ENCODE results near the gene RUBCN.
"Not testable (repeated sequence)": the region's sequence is repeated elsewhere in the genome, so short reads cannot be mapped to it uniquely, and the experiment has no call there.

Gene RUBCN

DNA sequence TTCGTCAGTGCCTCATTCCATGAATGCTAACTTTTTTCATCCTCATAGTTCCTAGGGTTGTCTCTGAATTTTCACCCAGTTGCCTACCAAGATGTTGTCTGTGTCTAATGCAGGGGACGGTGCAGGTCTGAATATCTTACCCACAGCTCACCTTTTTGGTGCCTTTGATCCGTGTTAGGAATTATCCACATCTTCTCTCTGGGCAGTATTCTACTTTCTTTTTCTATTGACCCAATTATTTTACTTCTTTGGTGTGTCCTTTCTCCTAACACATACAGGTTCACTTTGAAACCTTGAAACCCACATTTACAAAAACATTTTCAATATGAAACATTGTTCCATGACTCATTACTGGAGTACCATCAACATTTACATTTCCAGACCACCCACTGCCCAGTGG lies 80.6 kb downstream of the RUBCN start:
- not testable (repeated sequence) for DNase-seq

DNA sequence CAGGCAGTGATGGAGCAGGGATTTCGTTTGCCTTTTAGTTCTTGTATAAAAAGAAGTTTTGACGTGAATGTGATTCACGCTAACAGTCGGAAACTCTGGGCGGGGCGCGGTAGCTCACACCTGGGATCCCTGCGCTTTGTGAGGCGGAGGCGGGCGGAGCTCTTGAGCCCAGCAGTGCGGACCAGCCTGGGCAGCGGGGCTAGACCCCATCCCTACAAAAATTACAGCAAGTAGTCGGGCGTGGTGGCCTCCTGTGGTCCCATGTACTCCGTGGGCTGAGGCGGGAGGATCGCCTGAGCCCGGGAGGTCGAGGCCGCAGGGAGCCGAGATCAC lies 81.7 kb downstream of the RUBCN start:
- not testable (repeated sequence) for DNase-seq

DNA sequence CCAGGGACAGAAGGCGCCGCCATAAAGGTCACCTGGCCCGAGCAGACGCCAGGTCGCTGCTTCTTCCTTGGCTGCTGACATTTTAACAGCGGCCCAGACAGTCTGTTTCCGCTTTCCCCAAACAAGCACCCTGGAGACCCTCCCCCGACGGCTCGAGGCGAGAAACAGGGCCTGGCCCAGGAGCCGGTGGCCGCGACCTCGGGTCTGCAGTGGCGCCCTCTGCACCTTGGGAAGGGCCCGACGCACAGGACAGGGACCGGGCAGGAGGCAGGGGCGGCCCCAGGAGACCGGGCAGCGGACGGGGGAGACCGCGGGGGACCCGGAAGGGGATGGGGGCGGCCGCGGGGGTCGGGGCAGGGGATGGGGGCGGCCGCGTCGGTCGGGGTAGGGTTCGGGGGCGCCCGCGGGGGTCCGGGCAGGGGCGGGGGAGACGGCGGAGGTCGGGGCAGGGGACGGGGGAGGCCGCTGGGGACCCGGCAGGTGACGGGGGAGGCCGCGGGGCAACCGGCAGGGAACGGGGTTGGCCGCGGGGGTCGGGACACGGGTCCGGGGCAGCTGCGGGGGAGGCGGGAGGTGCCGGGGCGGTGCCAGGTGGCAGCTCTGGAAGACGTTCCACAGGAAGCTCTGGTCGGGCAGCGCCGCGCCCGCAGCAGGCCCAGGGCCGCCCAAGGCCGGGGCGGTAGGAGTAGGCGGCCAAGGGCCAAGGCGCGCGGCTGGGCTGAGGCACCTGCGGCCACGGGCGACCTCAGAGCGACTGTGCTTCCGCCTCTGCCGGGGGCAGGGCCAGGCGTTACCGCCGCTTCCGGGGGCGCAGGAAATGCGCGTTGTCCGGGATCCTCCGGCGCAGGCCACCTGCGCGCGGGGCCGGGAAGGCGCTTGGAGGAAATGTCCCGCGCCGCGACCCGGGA lies 82.4 kb downstream of the RUBCN start:
- not testable (repeated sequence) for DNase-seq

DNA sequence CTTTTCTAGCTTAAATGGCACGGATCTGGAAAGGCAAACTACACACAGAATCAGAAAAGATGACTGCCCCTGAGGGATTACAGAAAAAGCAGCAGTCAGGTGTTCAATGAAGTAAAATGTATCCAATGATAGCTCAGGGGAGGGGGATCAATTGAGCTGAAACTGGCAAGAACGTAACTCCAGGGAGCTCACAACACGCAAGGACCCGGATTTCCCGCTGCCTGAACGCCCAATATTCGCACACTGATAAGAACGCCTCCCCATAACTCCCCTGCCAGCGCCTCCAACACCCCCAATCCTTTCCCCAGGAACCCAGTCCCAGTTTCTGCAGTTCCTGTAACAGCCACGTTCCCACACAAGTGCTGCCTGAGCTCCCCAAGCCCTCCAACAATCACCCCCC lies 83.8 kb downstream of the RUBCN start:
- not testable (repeated sequence) for DNase-seq

DNA sequence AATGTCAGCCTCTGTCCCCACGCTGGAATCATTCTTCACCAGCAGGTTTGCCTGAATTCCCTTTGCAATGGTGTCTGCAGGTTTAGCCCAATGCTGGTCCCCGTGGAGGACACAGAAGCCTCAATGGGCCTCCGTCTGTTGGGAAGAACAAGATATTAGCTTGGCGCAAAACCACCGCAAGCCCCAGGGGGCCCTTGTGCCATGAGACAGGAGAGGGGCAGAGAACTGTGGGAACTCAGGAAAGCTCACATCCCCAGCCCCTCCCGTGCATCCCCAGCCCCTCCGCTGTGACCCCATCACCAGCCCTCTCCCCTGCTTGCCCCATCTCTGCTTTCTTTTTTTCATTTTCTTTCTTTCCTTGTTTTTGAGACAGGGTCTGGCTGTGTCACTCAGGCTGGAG lies 89.1 kb downstream of the RUBCN start:
- not testable (repeated sequence) for DNase-seq

DNA sequence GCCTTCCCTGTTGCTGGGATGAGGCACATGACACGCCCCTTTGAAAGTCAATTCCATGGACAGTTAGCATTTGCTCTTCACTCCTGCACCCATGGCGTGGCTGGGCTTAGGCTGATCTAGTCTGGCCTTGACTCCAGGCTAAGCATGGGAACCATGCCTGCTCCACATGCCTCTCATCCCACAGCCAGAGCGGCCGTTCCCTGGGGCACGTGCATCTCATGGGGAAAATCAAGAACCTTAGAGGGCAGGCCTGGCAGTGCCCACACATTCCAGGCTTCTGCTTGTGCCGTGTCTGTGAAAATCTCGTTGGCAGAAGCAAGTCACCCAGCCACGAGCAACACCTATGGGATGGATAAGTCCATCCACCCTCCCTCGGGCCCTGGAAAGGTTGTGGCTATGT lies 89.5 kb downstream of the RUBCN start:
- DNase-seq: not testable (repeated sequence)

DNA sequence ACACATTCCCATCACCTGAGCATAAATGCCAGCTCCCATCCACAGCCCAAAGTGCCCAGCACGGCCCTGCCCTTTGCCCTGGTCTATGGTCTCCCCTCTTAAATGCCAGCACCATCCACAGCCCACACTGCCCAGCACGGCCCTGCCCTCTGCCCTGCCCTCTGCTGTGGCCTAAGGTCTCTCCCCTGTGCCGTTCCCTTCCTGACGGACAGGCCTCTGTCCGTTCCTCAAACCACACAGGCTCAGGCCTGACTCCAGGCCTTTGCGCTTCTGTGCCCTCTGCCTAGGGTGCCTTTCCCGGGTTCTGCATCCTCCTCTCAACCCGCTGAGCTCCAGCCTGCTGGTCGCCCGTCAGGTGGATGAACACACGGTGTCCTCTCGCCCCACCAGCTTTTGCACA lies 90.4 kb downstream of the RUBCN start:
- DNase-seq: not testable (repeated sequence)

- DNase-seq: not testable (repeated sequence)
Observed at GRCh38 chr3:197637556-197637955, 99.1 kb downstream of the RUBCN start.

GRCh38 chr3:197631989-197632388 lies 104.7 kb downstream of the RUBCN start:
- DNase-seq: not testable (repeated sequence)

DNA sequence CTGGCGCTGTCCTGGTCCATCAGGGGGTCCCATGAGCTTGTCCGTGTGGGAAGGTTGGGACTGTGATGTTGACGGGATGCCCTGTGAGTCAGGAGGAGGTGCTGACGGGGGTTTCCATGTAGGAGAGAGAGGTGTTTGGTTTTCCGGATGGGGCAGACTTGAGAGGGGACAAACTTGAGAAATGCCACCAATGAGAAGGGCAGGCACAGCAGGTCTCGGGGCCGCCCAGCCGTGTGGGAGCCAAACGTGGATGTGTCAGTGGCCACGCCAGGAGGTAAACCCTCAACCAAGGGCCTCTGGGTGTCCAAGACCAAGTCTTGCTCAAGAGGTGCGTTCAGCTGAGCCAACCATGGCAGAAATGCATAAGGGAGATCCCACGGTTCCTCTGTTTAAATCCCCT lies 105.9 kb downstream of the RUBCN start:
- not testable (repeated sequence) for DNase-seq

DNA sequence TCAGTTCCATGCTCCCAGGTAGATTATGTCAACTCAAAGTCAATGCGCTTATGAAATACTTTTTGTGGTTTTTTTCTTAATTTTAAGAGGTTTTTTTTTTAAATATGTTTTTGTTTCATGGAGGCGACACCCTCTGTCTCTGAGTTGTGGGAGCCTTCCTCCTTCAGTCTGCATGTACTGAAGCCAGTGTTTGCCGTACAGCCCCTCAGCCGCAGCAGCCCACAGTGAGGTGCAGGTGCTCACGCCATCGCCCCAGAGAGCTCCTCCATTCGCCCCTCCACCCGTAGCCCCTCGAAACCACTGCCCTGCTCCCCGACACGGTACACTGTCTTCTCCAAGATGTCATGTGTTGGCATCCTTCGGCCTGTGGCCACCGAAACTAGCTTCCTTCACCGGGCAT lies 107.4 kb downstream of the RUBCN start:
- not testable (repeated sequence) for DNase-seq

- DNase-seq: not testable (repeated sequence)
Observed at GRCh38 chr3:197627772-197628523, 108.8 kb downstream of the RUBCN start.

- DNase-seq: not testable (repeated sequence)
Observed at GRCh38 chr3:197627158-197627771, 109.4 kb downstream of the RUBCN start.

DNA sequence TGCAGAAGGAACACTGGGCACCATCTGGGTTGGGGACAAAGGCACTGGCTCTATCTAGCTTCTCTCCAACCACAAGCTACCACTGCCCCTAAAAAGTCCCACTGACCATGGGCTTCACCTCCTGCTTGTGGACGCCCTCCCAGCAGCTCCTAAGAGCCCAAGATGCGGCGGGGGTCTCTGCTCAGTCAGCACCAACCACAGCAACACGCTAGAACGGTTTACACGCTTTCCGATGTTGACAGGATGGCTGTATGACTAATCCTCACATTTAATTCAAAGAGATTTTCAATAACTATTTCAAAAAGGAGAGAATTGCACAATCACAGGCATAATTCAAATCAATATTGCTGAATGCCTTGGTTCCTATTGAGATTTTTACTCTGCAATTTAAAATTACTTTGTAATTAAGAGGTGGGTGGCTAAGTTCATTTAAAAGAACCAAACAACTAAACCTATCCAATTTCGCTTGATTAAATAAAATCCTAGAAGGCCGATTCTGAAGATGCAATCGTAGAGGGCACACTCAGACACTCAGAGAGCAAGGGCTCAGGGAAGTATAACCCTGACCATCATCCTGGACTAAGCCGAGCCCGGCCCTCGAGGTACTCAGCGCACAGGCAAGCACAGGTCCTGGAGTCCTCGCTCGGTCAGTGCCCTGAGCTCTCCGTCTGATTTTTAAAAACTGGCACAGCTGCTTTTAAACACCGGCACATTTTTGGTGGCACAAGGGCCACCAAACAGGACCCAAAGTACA lies 110.1 kb downstream of the RUBCN start:
- DNase-seq: not testable (repeated sequence)

DNA sequence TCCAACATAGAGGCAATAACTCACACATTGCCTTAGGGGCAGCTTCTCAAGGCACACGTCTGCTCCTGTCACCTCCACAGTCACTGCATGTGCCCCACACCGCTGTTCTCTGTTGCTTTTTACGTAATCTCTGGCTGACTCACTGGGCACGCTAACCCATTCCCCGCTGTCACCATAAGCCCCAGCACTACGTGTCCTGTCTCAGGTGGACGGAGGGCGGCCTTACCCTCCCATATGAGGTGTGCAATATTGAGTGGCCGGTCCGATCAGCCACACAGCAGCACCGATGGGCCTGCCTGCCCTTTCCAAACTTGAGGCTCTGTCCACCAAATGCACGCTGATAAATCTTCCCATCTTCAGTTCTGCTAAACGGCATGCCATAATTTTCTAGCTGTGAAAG lies 115.2 kb downstream of the RUBCN start:
- not testable (repeated sequence) for DNase-seq

All from NCI-H748 treated with DMSO at 0.1 percent for 48 hours (cell line).